DND-41 (cell line): ENCODE measurements around the gene THSD1.
"Not testable (repeated sequence)": the region's sequence is repeated elsewhere in the genome, so short reads cannot be mapped to it uniquely, and the experiment has no call there.

Source experiments
- ATAC-seq: fragments of 200-7000 bp; cut with Tn5 transposase; 3 replicates; pipeline ENCODE4 v1.9.1; 2021; ENCODE audit warnings: low read depth; ENCODE audit not compliant: insufficient read depth
- DNase-seq: peaks from one replicate; pipeline ENCODE4 v3.0.0-alpha.2; 2020
- H2AFZ ChIP-seq: 2 replicates; pipeline ENCODE4 v1.6.0; 2012; ENCODE audit warnings: low read depth, low read length
- H3K27ac ChIP-seq: 2 replicates; pipeline ENCODE4 v1.5.1; 2012; ENCODE audit warnings: low read length, inconsistent platforms
- H3K27me3 ChIP-seq: fragments of 200-600 bp; sonication (generic); 2 replicates; pipeline ENCODE4 v1.6.0; 2012; ENCODE audit warnings: low read length, mild to moderate bottlenecking, inconsistent platforms; ENCODE audit not compliant: insufficient read depth, poor library complexity
- H3K36me3 ChIP-seq: 2 replicates; pipeline ENCODE4 v1.5.1; 2012; ENCODE audit warnings: low read length, inconsistent platforms; ENCODE audit not compliant: insufficient read depth
- H3K4me1 ChIP-seq: 2 replicates; pipeline ENCODE4 v1.5.1; 2012; ENCODE audit warnings: mild to moderate bottlenecking, low read length; ENCODE audit not compliant: insufficient read depth
- H3K4me2 ChIP-seq: 2 replicates; pipeline ENCODE4 v1.6.0; 2012; ENCODE audit warnings: mild to moderate bottlenecking, moderate library complexity, low read length, inconsistent platforms; ENCODE audit not compliant: insufficient read depth
- H3K4me3 ChIP-seq, 2 experiments: fragments of 200-600 bp in 1 of 2; shearing (Covaris generic) in 1 of 2; 2 replicates each; pipeline ENCODE4 v1.5.1; 2012 to 2016; ENCODE audit warnings: inconsistent platforms in 2 of 2, low read length in 2 of 2, mild to moderate bottlenecking in 2 of 2, low read depth in 1 of 2, moderate library complexity in 1 of 2
- H3K79me2 ChIP-seq: 2 replicates; pipeline ENCODE4 v1.6.0; 2012; ENCODE audit warnings: low read length, inconsistent platforms; ENCODE audit not compliant: insufficient read depth
- H3K9ac ChIP-seq: 2 replicates; pipeline ENCODE4 v1.6.0; 2012; ENCODE audit warnings: low read depth, mild to moderate bottlenecking, inconsistent platforms, low read length, moderate library complexity
- H3K9me3 ChIP-seq: 2 replicates; pipeline ENCODE4 v1.5.1; 2012; ENCODE audit warnings: low read length, moderate library complexity, mild to moderate bottlenecking, inconsistent platforms; ENCODE audit not compliant: insufficient read depth, severe bottlenecking
- H4K20me1 ChIP-seq: 2 replicates; pipeline ENCODE4 v1.6.0; 2012; ENCODE audit warnings: low read length; ENCODE audit not compliant: insufficient read depth
- CTCF ChIP-seq: IDR thresholded peaks from 2 replicates; pipeline ENCODE4 v1.5.1; 2012; ENCODE audit warnings: borderline replicate concordance, low read length, moderate library complexity, mild to moderate bottlenecking; ENCODE audit not compliant: poor library complexity, severe bottlenecking; ENCODE audit errors: extremely low read depth
- EZH2 ChIP-seq: IDR thresholded peaks from 3 replicates; pipeline ENCODE4 v1.6.1; 2012; ENCODE audit warnings: borderline replicate concordance, low read depth, mild to moderate bottlenecking, moderate library complexity, low read length, inconsistent platforms; ENCODE audit not compliant: severe bottlenecking

THSD1 gene

GRCh38 chr13:52407436-52407835 lies 1.5 kb upstream of the THSD1 start:
- not testable (repeated sequence) for H3K27ac ChIP-seq, H3K4me3 ChIP-seq, H3K4me2 ChIP-seq, DNase-seq, H2AFZ ChIP-seq, ATAC-seq, H3K9me3 ChIP-seq, H3K4me1 ChIP-seq, H3K9ac ChIP-seq, H3K27me3 ChIP-seq, H4K20me1 ChIP-seq, H3K79me2 ChIP-seq
- peaks cover 18% of the 10 kb centered on the region; the same call in 1 of the 2 replicates for H3K36me3 ChIP-seq

GRCh38 chr13:52406629-52407028 lies 657 bp upstream of the THSD1 start:
- no peak overlapping the region for H3K4me3 ChIP-seq
- TF ChIP-seq CTCF (no peak), EZH2 (no peak)
- no peak overlapping the region for H3K4me2 ChIP-seq
- H3K36me3 ChIP-seq = peaks cover 10% of the 10 kb centered on the region; the same call in 1 of the 2 replicates
- H2AFZ ChIP-seq = no peak overlapping the region
- H3K27ac ChIP-seq = no peak overlapping the region
- ATAC-seq = no peak
- no peaks in the 10 kb centered on the region for H3K79me2 ChIP-seq
- no peaks in the 10 kb centered on the region for H3K4me1 ChIP-seq
- H3K9ac ChIP-seq = no peak overlapping the region
- H3K27me3 ChIP-seq = no peaks in the 10 kb centered on the region
- no peaks in the 10 kb centered on the region for H4K20me1 ChIP-seq
- DNase-seq = no peak
- no peaks in the 10 kb centered on the region for H3K9me3 ChIP-seq

GRCh38 chr13:52405369-52405766 lies 604 bp downstream of the THSD1 start:
- no peaks in the 10 kb centered on the region; the same call in 1 of the 2 replicates for H3K36me3 ChIP-seq
- H2AFZ ChIP-seq = no peak overlapping the region
- ATAC-seq (no peak), DNase-seq (no peak)
- H3K4me1 ChIP-seq = no peaks in the 10 kb centered on the region
- no peak overlapping the region for H3K27ac ChIP-seq
- H3K79me2 ChIP-seq = no peaks in the 10 kb centered on the region
- H3K27me3 ChIP-seq = no peaks in the 10 kb centered on the region
- H3K4me2 ChIP-seq = no peak overlapping the region
- no peaks in the 10 kb centered on the region for H3K9me3 ChIP-seq
- H3K9ac ChIP-seq = no peak overlapping the region
- TF ChIP-seq EZH2 = no peak
- no peak for TF ChIP-seq CTCF
- no peaks in the 10 kb centered on the region for H4K20me1 ChIP-seq
- no peak overlapping the region for H3K4me3 ChIP-seq

- H3K27ac ChIP-seq = no peak overlapping the region
- H3K4me2 ChIP-seq = no peak overlapping the region
- DNase-seq (no peak), ATAC-seq (peak; percentile 37; the same call in 1 of the 3 replicates)
- H3K36me3 ChIP-seq = no peaks in the 10 kb centered on the region
- no peaks in the 10 kb centered on the region for H3K9me3 ChIP-seq
- H3K4me1 ChIP-seq = no peaks in the 10 kb centered on the region
- no peaks in the 10 kb centered on the region for H4K20me1 ChIP-seq
- H2AFZ ChIP-seq = no peak overlapping the region
- no peaks in the 10 kb centered on the region for H3K27me3 ChIP-seq
- no peak overlapping the region for H3K4me3 ChIP-seq
- no peaks in the 10 kb centered on the region for H3K79me2 ChIP-seq
- no peak overlapping the region for H3K9ac ChIP-seq
- no peak for TF ChIP-seq CTCF
- TF ChIP-seq EZH2 = no peak
Observed at GRCh38 chr13:52399708-52400107, 6.3 kb downstream of the THSD1 start.
